Stomach (tissue), 4 donors: ENCODE data around the gene DLL4.

Experiments
- POLR2A ChIP-seq, 4 donors: fragments of 450-650 bp; IDR thresholded peaks; one replicate each; pipeline ENCODE4 v1.6.1; 2016; ENCODE audit warnings: antibody characterized with exemption in 4 of 4, control low read depth in 2 of 4, mild to moderate bottlenecking in 1 of 4, moderate library complexity in 1 of 4
- POLR2AphosphoS5 ChIP-seq, 3 donors: sonication (generic); formaldehyde crosslinking; IDR thresholded peaks; one replicate each; pipeline ENCODE4 v1.6.1; 2016; ENCODE audit warnings: antibody characterized with exemption in 3 of 3

- TF ChIP-seq POLR2AphosphoS5 (IDR thresholded peaks at IDR 0.05) (no peak), POLR2A (IDR thresholded peaks at IDR 0.05) (no peak)
Measured at GRCh38 chr15:40912478-40912877, 16.7 kb upstream of the DLL4 start.
